Upper lobe of left lung (tissue), 6 donors: ENCODE results near the gene IL23R. TPM values are rescaled to one million over a fixed set of nuclear protein-coding genes. Genes with fewer than 3 reads are reported as not detected.

ENCODE experiments used
- ATAC-seq, 2 donors: fragments of 200-7000 bp; cut with Tn5 transposase; one replicate each; pipeline ENCODE4 v1.9.1; 2022; ENCODE audit warnings: mild to moderate bottlenecking in 2 of 2, moderate library complexity in 2 of 2; ENCODE audit not compliant: low FRiP score in 2 of 2
- DNase-seq, 2 donors: peaks; one replicate each; pipeline ENCODE4 v3.0.0-alpha.2; 2019 to 2020
- H3K27ac ChIP-seq, 4 donors: fragments of 200-600 bp; sonication (generic); one replicate each; pipeline ENCODE4 v1.5.1; 2016 to 2019
- H3K27me3 ChIP-seq, 4 donors: fragments of 200-600 bp; sonication (generic); one replicate each; pipeline ENCODE4 v1.5.1; 2017 to 2019
- H3K36me3 ChIP-seq, 4 donors: fragments of 200-600 bp; sonication (generic); one replicate each; pipeline ENCODE4 v1.5.1; 2016 to 2019
- H3K4me1 ChIP-seq, 4 donors: fragments of 200-600 bp; sonication (generic); one replicate each; pipeline ENCODE4 v1.5.1; 2018 to 2019
- H3K4me3 ChIP-seq, 4 donors: fragments of 200-600 bp; sonication (generic); one replicate each; pipeline ENCODE4 v1.5.1; 2017 to 2019; ENCODE audit warnings: mild to moderate bottlenecking in 2 of 4, moderate library complexity in 1 of 4
- H3K9me3 ChIP-seq, 4 donors: fragments of 200-600 bp; sonication (generic); one replicate each; pipeline ENCODE4 v1.5.1; 2018 to 2019
- CTCF ChIP-seq, 6 experiments: fragments of 450-650 bp in 4 of 6; fragments of 200-600 bp in 2 of 6; sonication (generic) in 2 of 6; IDR thresholded peaks; one replicate each; pipeline ENCODE4 v1.5.1; 2016 to 2019; ENCODE audit warnings: antibody characterized with exemption in 6 of 6
- EP300 ChIP-seq, 4 donors: sonication (generic); formaldehyde crosslinking; IDR thresholded peaks; one replicate each; pipeline ENCODE4 v1.5.1; 2017; ENCODE audit warnings: antibody characterized with exemption in 4 of 4, control low read depth in 2 of 4
- POLR2A ChIP-seq, 4 donors: fragments of 450-650 bp; IDR thresholded peaks; one replicate each; pipeline ENCODE4 v1.5.1; 2016 to 2017; ENCODE audit warnings: antibody characterized with exemption in 4 of 4, mild to moderate bottlenecking in 2 of 4
- POLR2AphosphoS5 ChIP-seq, 2 donors: sonication (generic); formaldehyde crosslinking; IDR thresholded peaks; one replicate each; pipeline ENCODE4 v1.5.1; 2017; ENCODE audit warnings: antibody characterized with exemption in 2 of 2
- WGBS, 2 donors: methylation state at CpG; one replicate each; pipeline ENCODE4 v1.1.5; 2017 to 2018; 5-methylcytosine and 5-hydroxymethylcytosine counted together
- total RNA-seq, 6 donors: library from RNA; depleted of rRNA in 4 of 6; stranded (reverse); fragments of >200 nt in 4 of 6; gene quantifications; one replicate each; pipeline versions ENCODE4 v1.1.0 to v1.2.1, GENCODE V29; 2016 to 2021
- donor health status: DM: no; HTN: no; CAD: no; lungs with moderate emphysema.
- donor health status: DM: no; HTN: yes; CAD: no; lungs with severe emphysema.

Gene IL23R
- total RNA-seq, 6 donors from 2014 or later = 0.29 to 0.79 (median 0.37) TPM; not detected in 2

- no peak overlapping the region for H3K27ac ChIP-seq
- no peak for TF ChIP-seq EP300 (IDR thresholded peaks at IDR 0.05)
- TF ChIP-seq POLR2A (IDR thresholded peaks at IDR 0.05) = no peak
- no peak for TF ChIP-seq POLR2AphosphoS5 (IDR thresholded peaks at IDR 0.05)
- no peak for TF ChIP-seq CTCF (IDR thresholded peaks at IDR 0.05)
- no peaks in the 10 kb centered on the region for H3K36me3 ChIP-seq
- no peaks in the 10 kb centered on the region for H3K9me3 ChIP-seq
- no peak for ATAC-seq
- no peak overlapping the region for H3K4me3 ChIP-seq
- WGBS, 2 donors = 76 to 77% methylated on average over 5 of the region's 5 CpGs
- H3K4me1 ChIP-seq = no peaks in the 10 kb centered on the region
- DNase-seq = no peak
- H3K27me3 ChIP-seq = no peaks in the 10 kb centered on the region
Observed at GRCh38 chr1:67280696-67281095, 114.4 kb downstream of the IL23R start.

GRCh38 chr1:67281244-67281643 is 115.0 kb downstream of the IL23R start:
- TF ChIP-seq CTCF (IDR thresholded peaks at IDR 0.05) = no peak
- TF ChIP-seq POLR2A (IDR thresholded peaks at IDR 0.05) = no peak
- no peak for TF ChIP-seq POLR2AphosphoS5 (IDR thresholded peaks at IDR 0.05)
- TF ChIP-seq EP300 (IDR thresholded peaks at IDR 0.05) = no peak
- DNase-seq (no peak), ATAC-seq (no peak)
- Histone ChIP-seq H3K27me3 (no peaks in the 10 kb centered on the region), H3K4me1 (no peaks in the 10 kb centered on the region), H3K4me3 (no peak overlapping the region), H3K9me3 (no peaks in the 10 kb centered on the region), H3K36me3 (no peaks in the 10 kb centered on the region), H3K27ac (no peak overlapping the region)
- 66 to 68% methylated on average over 3 of the region's 3 CpGs for WGBS, 2 donors

GRCh38 chr1:67285780-67286488 is 119.7 kb downstream of the IL23R start:
- TF ChIP-seq POLR2A (IDR thresholded peaks at IDR 0.05) (no peak), POLR2AphosphoS5 (IDR thresholded peaks at IDR 0.05) (no peak), CTCF (IDR thresholded peaks at IDR 0.05) (no peak), EP300 (IDR thresholded peaks at IDR 0.05) (no peak)
- 82 to 83% methylated on average over 8 of the region's 8 CpGs for WGBS, 2 donors
- ATAC-seq = no peak
- H3K36me3 ChIP-seq = no peaks in the 10 kb centered on the region
- H3K4me3 ChIP-seq = no peak overlapping the region
- no peak for DNase-seq
- H3K9me3 ChIP-seq = no peaks in the 10 kb centered on the region
- H3K27ac ChIP-seq = no peak overlapping the region
- no peaks in the 10 kb centered on the region for H3K27me3 ChIP-seq
- H3K4me1 ChIP-seq = no peaks in the 10 kb centered on the region

- H3K27me3 ChIP-seq = no peaks in the 10 kb centered on the region
- no peak overlapping the region for H3K4me3 ChIP-seq
- 68 to 70% methylated on average over 4 of the region's 4 CpGs for WGBS, 2 donors
- no peaks in the 10 kb centered on the region for H3K9me3 ChIP-seq
- TF ChIP-seq POLR2AphosphoS5 (IDR thresholded peaks at IDR 0.05) (no peak), EP300 (IDR thresholded peaks at IDR 0.05) (no peak), CTCF (IDR thresholded peaks at IDR 0.05) (no peak), POLR2A (IDR thresholded peaks at IDR 0.05) (no peak)
- H3K36me3 ChIP-seq = no peaks in the 10 kb centered on the region
- ATAC-seq (no peak), DNase-seq (no peak)
- H3K4me1 ChIP-seq = no peaks in the 10 kb centered on the region
- H3K27ac ChIP-seq = no peak overlapping the region
Observed at GRCh38 chr1:67290236-67290635, 124.0 kb downstream of the IL23R start.
